Measurements from ENCODE around the gene CEACAM20. TPM values are rescaled to one million over a fixed set of nuclear protein-coding genes. Genes with fewer than 3 reads are reported as not detected.

The CEACAM20 gene
- total and polyA plus RNA-seq, 2 of the 13 experiments (the other 11 are each of a cell fraction or from before 2014, with no cell fraction given) = 0.04 TPM; not detected in 1

GRCh38 chr19:44499962-44500949 is 29.2 kb downstream of the CEACAM20 start, which contains the start of gene ZNF180 (continued):
- peak; percentile 27; the same call in 1 of the 2 replicates for TF ChIP-seq ZNF609 (CRISPR knock-in tag; IDR thresholded peaks at IDR 0.05; ENCODE audit: borderline replicate concordance)
- no peak; the same call in 1 of the 2 replicates for TF ChIP-seq ATF6 (CRISPR knock-in tag; conservative IDR thresholded peaks at IDR 0.05)
- no peak for TF ChIP-seq USF2 (IDR thresholded peaks at IDR 0.05; ENCODE audit: low read depth, low read length)
- no peak for TF ChIP-seq USF2 (CRISPR knock-in tag; IDR thresholded peaks at IDR 0.05; ENCODE audit: borderline replicate concordance)
- TF ChIP-seq DNMT1 (CRISPR knock-in tag; IDR thresholded peaks at IDR 0.05) = 0 out of 2 replicates have a peak, but pooled peaks have one; percentile 81
- peak; percentile 55 for TF ChIP-seq MYPOP (CRISPR knock-in tag; IDR thresholded peaks at IDR 0.05)
- peak; percentile 74 for TF ChIP-seq IKZF4 (CRISPR knock-in tag; IDR thresholded peaks at IDR 0.05; ENCODE audit: borderline replicate concordance, low read depth, not compliant biosample characterization)
- no peak for TF ChIP-seq RBM22 (optimal IDR thresholded peaks at IDR 0.05; ENCODE audit: low read length)
- no peak for TF ChIP-seq NFIC (IDR thresholded peaks at IDR 0.05; ENCODE audit: low read length)
- no peak for TF ChIP-seq HNF1A (IDR thresholded peaks at IDR 0.05; ENCODE audit: low read depth)
- TF ChIP-seq HNF1A (CRISPR knock-in tag; IDR thresholded peaks at IDR 0.05; ENCODE audit: borderline replicate concordance) = no peak; the same call in 1 of the 2 replicates

Measured in HepG2 (cell line).